ENCODE data around the gene BCLAF3. TPM values are rescaled to one million over a fixed set of nuclear protein-coding genes. Genes with fewer than 3 reads are reported as not detected.

Gene BCLAF3
- polyA plus RNA-seq, 1 donor from 2014 or later: 34.6 TPM

- Histone ChIP-seq H4K20me1 (ENCODE audit: insufficient read depth) (no peaks in the 10 kb centered on the region), H2AFZ (ENCODE audit: low read depth, low read length) (no peak overlapping the region), H3K9ac (ENCODE audit: low read length) (no peak overlapping the region), H3K4me3 (ENCODE audit: low read length) (no peak overlapping the region), H3K79me2 (replicated peaks; ENCODE audit: insufficient read depth, low read length) (no peaks in the 10 kb centered on the region), H3K27ac (ENCODE audit: low read length) (no peak overlapping the region), H3K9me3 (ENCODE audit: low read length) (no peaks in the 10 kb centered on the region), H3K36me3 (ENCODE audit: insufficient read depth, low read length) (no peaks in the 10 kb centered on the region), H3K27me3 (ENCODE audit: insufficient read depth, low read depth, low read length) (no peaks in the 10 kb centered on the region), H3F3A (ENCODE audit: insufficient read depth, low read length, poor library complexity, severe bottlenecking) (no peaks in the 10 kb centered on the region), H3K4me2 (ENCODE audit: low read length) (no peak overlapping the region), H3K9me2 (ENCODE audit: insufficient read depth, low read length) (no peaks in the 10 kb centered on the region)
- no peak for TF ChIP-seq CTCF (IDR thresholded peaks at IDR 0.05; ENCODE audit: poor library complexity, severe bottlenecking)
These were observed 46.3 kb upstream of the BCLAF3 start for GRCh38 chrX:20037186-20037585.

DNA sequence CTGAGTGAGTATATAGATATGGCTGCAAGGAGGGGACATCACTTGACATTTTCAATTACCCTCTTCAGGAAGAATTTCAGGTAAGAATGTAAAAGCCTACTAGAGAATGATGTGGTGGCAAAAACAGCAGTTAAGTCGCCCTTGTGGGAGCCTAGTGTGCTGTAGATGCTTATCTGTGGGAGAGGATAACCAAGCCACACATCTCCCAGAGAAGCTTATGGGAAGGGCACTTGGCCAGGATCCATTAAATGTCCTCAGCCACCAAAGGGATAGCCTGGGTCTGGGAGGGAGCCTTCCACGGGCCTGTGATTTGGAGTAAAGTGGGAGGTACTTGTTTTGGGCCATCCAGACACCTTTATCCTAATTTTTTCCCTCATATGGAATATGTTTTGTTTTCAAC is 41.3 kb upstream of the BCLAF3 start:
- Histone ChIP-seq H3K9ac (ENCODE audit: low read length) (no peak overlapping the region), H3K27ac (ENCODE audit: low read length) (no peak overlapping the region), H4K20me1 (ENCODE audit: insufficient read depth) (no peaks in the 10 kb centered on the region), H3K36me3 (ENCODE audit: insufficient read depth, low read length) (no peaks in the 10 kb centered on the region), H2AFZ (ENCODE audit: low read depth, low read length) (no peak overlapping the region), H3K79me2 (replicated peaks; ENCODE audit: insufficient read depth, low read length) (no peaks in the 10 kb centered on the region), H3F3A (ENCODE audit: insufficient read depth, low read length, poor library complexity, severe bottlenecking) (no peaks in the 10 kb centered on the region), H3K4me3 (ENCODE audit: low read length) (no peak overlapping the region), H3K27me3 (ENCODE audit: insufficient read depth, low read depth, low read length) (no peaks in the 10 kb centered on the region), H3K9me3 (ENCODE audit: low read length) (no peaks in the 10 kb centered on the region), H3K9me2 (ENCODE audit: insufficient read depth, low read length) (no peaks in the 10 kb centered on the region), H3K4me2 (ENCODE audit: low read length) (no peak overlapping the region)
- TF ChIP-seq RAD21 (conservative IDR thresholded peaks at IDR 0.05): no peak
- no peak for TF ChIP-seq TAF1 (IDR thresholded peaks at IDR 0.05; ENCODE audit: low read depth)
- no peak for TF ChIP-seq MXI1 (conservative IDR thresholded peaks at IDR 0.05; ENCODE audit: poor library complexity, severe bottlenecking)
- no peak for TF ChIP-seq CTCF (IDR thresholded peaks at IDR 0.05; ENCODE audit: poor library complexity, severe bottlenecking)
- no peak for TF ChIP-seq EP300 (conservative IDR thresholded peaks at IDR 0.05; ENCODE audit: poor library complexity, severe bottlenecking)
- no peak for TF ChIP-seq EZH2 (IDR thresholded peaks at IDR 0.05; ENCODE audit: borderline replicate concordance, insufficient read depth, low read length, poor library complexity, severe bottlenecking)
- no peak for TF ChIP-seq SMC3 (conservative IDR thresholded peaks at IDR 0.05; ENCODE audit: poor library complexity)
- TF ChIP-seq, protein P1, sequence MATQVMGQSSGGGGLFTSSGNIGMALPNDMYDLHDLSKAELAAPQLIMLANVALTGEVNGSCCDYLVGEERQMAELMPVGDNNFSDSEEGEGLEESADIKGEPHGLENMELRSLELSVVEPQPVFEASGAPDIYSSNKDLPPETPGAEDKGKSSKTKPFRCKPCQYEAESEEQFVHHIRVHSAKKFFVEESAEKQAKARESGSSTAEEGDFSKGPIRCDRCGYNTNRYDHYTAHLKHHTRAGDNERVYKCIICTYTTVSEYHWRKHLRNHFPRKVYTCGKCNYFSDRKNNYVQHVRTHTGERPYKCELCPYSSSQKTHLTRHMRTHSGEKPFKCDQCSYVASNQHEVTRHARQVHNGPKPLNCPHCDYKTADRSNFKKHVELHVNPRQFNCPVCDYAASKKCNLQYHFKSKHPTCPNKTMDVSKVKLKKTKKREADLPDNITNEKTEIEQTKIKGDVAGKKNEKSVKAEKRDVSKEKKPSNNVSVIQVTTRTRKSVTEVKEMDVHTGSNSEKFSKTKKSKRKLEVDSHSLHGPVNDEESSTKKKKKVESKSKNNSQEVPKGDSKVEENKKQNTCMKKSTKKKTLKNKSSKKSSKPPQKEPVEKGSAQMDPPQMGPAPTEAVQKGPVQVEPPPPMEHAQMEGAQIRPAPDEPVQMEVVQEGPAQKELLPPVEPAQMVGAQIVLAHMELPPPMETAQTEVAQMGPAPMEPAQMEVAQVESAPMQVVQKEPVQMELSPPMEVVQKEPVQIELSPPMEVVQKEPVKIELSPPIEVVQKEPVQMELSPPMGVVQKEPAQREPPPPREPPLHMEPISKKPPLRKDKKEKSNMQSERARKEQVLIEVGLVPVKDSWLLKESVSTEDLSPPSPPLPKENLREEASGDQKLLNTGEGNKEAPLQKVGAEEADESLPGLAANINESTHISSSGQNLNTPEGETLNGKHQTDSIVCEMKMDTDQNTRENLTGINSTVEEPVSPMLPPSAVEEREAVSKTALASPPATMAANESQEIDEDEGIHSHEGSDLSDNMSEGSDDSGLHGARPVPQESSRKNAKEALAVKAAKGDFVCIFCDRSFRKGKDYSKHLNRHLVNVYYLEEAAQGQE (IDR thresholded peaks at IDR 0.05; ENCODE audit: borderline replicate concordance): no peak
- no peak for TF ChIP-seq POLR2AphosphoS5 (IDR thresholded peaks at IDR 0.05)

Measured in neural cell (in vitro differentiated cells).